WTC11 (cell line): ENCODE data around the gene RHOT2. TPM values are rescaled to one million over a fixed set of nuclear protein-coding genes. Genes with fewer than 3 reads are reported as not detected.

ENCODE experiments used
- ATAC-seq: fragments of 200-7000 bp; cut with Tn5 transposase; 2 replicates; pipeline ENCODE4 v1.10.0; 2021; ENCODE audit warnings: mild to moderate bottlenecking, moderate library complexity
- CTCF ChIA-PET: fragments of 300-600 bp; sonication (Branson Sonifier 250); formaldehyde crosslinking; loops from one replicate; lab custom pipeline; 2021; ENCODE audit warnings: antibody characterized with exemption; lab: Charles Lee
- POLR2A ChIA-PET: fragments of 350-600 bp; sonication (Branson Sonifier 250); formaldehyde crosslinking; loops from one replicate; lab custom pipeline; 2021; ENCODE audit warnings: antibody characterized with exemption; lab: Charles Lee
- DNase-seq: peaks from one replicate; pipeline ENCODE4 v3.0.0; 2021; ENCODE audit warnings: low spot score
- H3K27ac Mint-ChIP-seq: 2 replicates; pipeline ENCODE4 v1.8.0; 2021; ENCODE audit warnings: mixed read lengths
- H3K27me3 Mint-ChIP-seq: 2 replicates; pipeline ENCODE4 v1.8.0; 2021; ENCODE audit warnings: low read depth, mild to moderate bottlenecking, moderate library complexity, mixed read lengths
- H3K36me3 Mint-ChIP-seq: 2 replicates; pipeline ENCODE4 v1.8.0; 2021; ENCODE audit warnings: mixed read lengths
- H3K4me1 Mint-ChIP-seq: 2 replicates; pipeline ENCODE4 v1.8.0; 2022; ENCODE audit warnings: mixed read lengths
- H3K4me3 Mint-ChIP-seq: 2 replicates; pipeline ENCODE4 v1.8.0; 2021; ENCODE audit warnings: mild to moderate bottlenecking, moderate library complexity, mixed read lengths
- H3K9me3 Mint-ChIP-seq: 2 replicates; pipeline ENCODE4 v1.8.0; 2021; ENCODE audit warnings: mixed read lengths
- ATF2 ChIP-seq: sonication (generic); formaldehyde crosslinking; IDR thresholded peaks from 2 replicates; pipeline ENCODE4 v1.8.1; 2022; ENCODE audit warnings: low read depth, missing genetic modification reagents, borderline replicate concordance
- CTCF ChIP-seq: fragments of 200-600 bp; IDR thresholded peaks from 2 replicates; pipeline ENCODE4 v1.8.0; 2022; ENCODE audit warnings: antibody characterized with exemption
- E2F1 ChIP-seq: sonication (generic); formaldehyde crosslinking; IDR thresholded peaks from 2 replicates; pipeline ENCODE4 v1.8.0; 2022; ENCODE audit warnings: mild to moderate bottlenecking, missing genetic modification reagents
- ESRRA ChIP-seq: sonication (generic); formaldehyde crosslinking; IDR thresholded peaks from 2 replicates; pipeline ENCODE4 v1.8.1; 2022; ENCODE audit warnings: mild to moderate bottlenecking, missing genetic modification reagents, borderline replicate concordance
- FOXP1 ChIP-seq: sonication (generic); formaldehyde crosslinking; IDR thresholded peaks from 2 replicates; pipeline ENCODE4 v1.8.0; 2022; ENCODE audit warnings: missing genetic modification reagents, mild to moderate bottlenecking, moderate library complexity, borderline replicate concordance
- GABPB1 ChIP-seq: sonication (generic); formaldehyde crosslinking; IDR thresholded peaks from 2 replicates; pipeline ENCODE4 v1.8.1; 2023; ENCODE audit warnings: mild to moderate bottlenecking, missing genetic modification reagents
- HMGXB4 ChIP-seq: sonication (generic); formaldehyde crosslinking; IDR thresholded peaks from 2 replicates; pipeline ENCODE4 v1.8.1; 2023; ENCODE audit warnings: mild to moderate bottlenecking, moderate library complexity, missing genetic modification reagents
- JAZF1 ChIP-seq: fragments of 250-450 bp; sonication (Bioruptor Pico); IDR thresholded peaks from 2 replicates; pipeline ENCODE4 v1.9.0; 2021; ENCODE audit warnings: moderate library complexity, mild to moderate bottlenecking, inconsistent platforms
- NFATC4 ChIP-seq: fragments of 250-450 bp; sonication (Bioruptor Pico); IDR thresholded peaks from 2 replicates; pipeline ENCODE4 v1.9.0; 2021; ENCODE audit warnings: mild to moderate bottlenecking
- OVOL2 ChIP-seq: fragments of 250-450 bp; sonication (Bioruptor Pico); IDR thresholded peaks from 2 replicates; pipeline ENCODE4 v1.9.0; 2021; ENCODE audit warnings: mild to moderate bottlenecking, borderline replicate concordance
- RELA ChIP-seq: sonication (generic); formaldehyde crosslinking; IDR thresholded peaks from 2 replicates; pipeline ENCODE4 v1.8.1; 2022; ENCODE audit warnings: missing genetic modification reagents, mild to moderate bottlenecking, borderline replicate concordance
- ZBTB43 ChIP-seq: sonication (generic); formaldehyde crosslinking; IDR thresholded peaks from 2 replicates; pipeline ENCODE4 v1.8.1; 2023; ENCODE audit warnings: mild to moderate bottlenecking, missing genetic modification reagents
- ZNF138 ChIP-seq: sonication (generic); formaldehyde crosslinking; conservative IDR thresholded peaks from 2 replicates; pipeline ENCODE4 v1.8.1; 2022; ENCODE audit warnings: mild to moderate bottlenecking, moderate library complexity, missing genetic modification reagents
- ZNF263 ChIP-seq: sonication (generic); formaldehyde crosslinking; IDR thresholded peaks from 2 replicates; pipeline ENCODE4 v1.8.1; 2022; ENCODE audit warnings: low read depth, mild to moderate bottlenecking, moderate library complexity, missing genetic modification reagents
- ZNF281 ChIP-seq: sonication (generic); formaldehyde crosslinking; IDR thresholded peaks from 2 replicates; pipeline ENCODE4 v1.8.0; 2023; ENCODE audit warnings: mild to moderate bottlenecking, missing genetic modification reagents
- ZSCAN18 ChIP-seq: fragments of 250-450 bp; sonication (Bioruptor Pico); IDR thresholded peaks from 2 replicates; pipeline ENCODE4 v2.1.2; 2022; ENCODE audit warnings: mild to moderate bottlenecking, moderate library complexity
- total RNA-seq: library from RNA; stranded (reverse); gene quantifications from 3 replicates; pipeline ENCODE4 v1.2.3, GENCODE V29; 2021

The RHOT2 gene
- total RNA-seq, 1 experiment from 2014 or later, result 285 TPM

- POLR2A ChIA-PET, result no interaction called here
- Mint-ChIP-seq H3K36me3 (no peaks in the 10 kb centered on the region), H3K27ac (no peak overlapping the region), H3K4me1 (peaks cover 18% of the 10 kb centered on the region), H3K9me3 (no peaks in the 10 kb centered on the region), H3K4me3 (no peak overlapping the region), H3K27me3 (peaks cover 4% of the 10 kb centered on the region; the same call in 1 of the 2 replicates)
- no peak for TF ChIP-seq ESRRA (CRISPR knock-in tag)
- TF ChIP-seq OVOL2 (CRISPR knock-in tag), result no peak
- TF ChIP-seq E2F1 (CRISPR knock-in tag), result no peak
- TF ChIP-seq ZBTB43 (CRISPR knock-in tag), result no peak
- TF ChIP-seq ZNF138 (CRISPR knock-in tag), result no peak
- TF ChIP-seq GABPB1 (CRISPR knock-in tag), result no peak
- no peak for TF ChIP-seq ATF2 (CRISPR knock-in tag)
- no peak for TF ChIP-seq RELA
- no peak for TF ChIP-seq ZSCAN18 (CRISPR knock-in tag)
- TF ChIP-seq ZNF281, result no peak
- no peak for TF ChIP-seq NFATC4 (CRISPR knock-in tag)
- no peak for DNase-seq
- ATAC-seq, result no peak
- CTCF ChIA-PET, result interaction anchor here (0.9 to 2.7 kb wide), 4 partner anchors 10 to 31 kb away, joined by 3 to 18 read pairs (median 8); partner anchors contain the start of gene WDR90
Observed at GRCh38 chr16:631808-632358, 36.0 kb upstream of the RHOT2 start.

- Mint-ChIP-seq H3K4me1 (peaks cover 22% of the 10 kb centered on the region), H3K27me3 (peaks cover 4% of the 10 kb centered on the region; the same call in 1 of the 2 replicates), H3K36me3 (no peaks in the 10 kb centered on the region), H3K27ac (no peak overlapping the region), H3K9me3 (no peaks in the 10 kb centered on the region), H3K4me3 (no peak overlapping the region)
- CTCF ChIA-PET, result no interaction called here
- ATAC-seq (no peak), DNase-seq (no peak)
- TF ChIP-seq FOXP1 (CRISPR knock-in tag) (no peak), HMGXB4 (CRISPR knock-in tag) (0 out of 2 replicates have a peak, but pooled peaks have one; percentile 24), CTCF (no peak), JAZF1 (CRISPR knock-in tag) (no peak), ZNF263 (CRISPR knock-in tag) (0 out of 2 replicates have a peak, but pooled peaks have one; percentile 23)
- POLR2A ChIA-PET, result no interaction called here
Observed at GRCh38 chr16:632486-633335, 35.2 kb upstream of the RHOT2 start.
